Hematopoietic multipotent progenitor cell treated with erythropoietin and hydrocortisone succinate and interleukin-3 and kit ligand, for 15 days (in vitro differentiated cells): ENCODE data around the gene EFCAB13.
"Not testable (repeated sequence)": the region's sequence is repeated elsewhere in the genome, so short reads cannot be mapped to it uniquely, and the experiment has no call there.

ENCODE experiments used
- DNase-seq: peaks from one replicate; pipeline ENCODE4 v3.0.0-alpha.2; 2015; ENCODE audit warnings: low spot score

The EFCAB13 gene

GRCh38 chr17:47330548-47330947 lies 6.8 kb downstream of the EFCAB13 start:
- DNase-seq, result no peak

- no peak for DNase-seq
These were observed 8.5 kb downstream of the EFCAB13 start for GRCh38 chr17:47332287-47332686.

GRCh38 chr17:47335101-47335936 lies 11.6 kb downstream of the EFCAB13 start:
- no peak for DNase-seq

- no peak for DNase-seq
These were observed 14.3 kb downstream of the EFCAB13 start for GRCh38 chr17:47338026-47338425.

- no peak for DNase-seq
These were observed 29.1 kb downstream of the EFCAB13 start for GRCh38 chr17:47352848-47353247.

- no peak for DNase-seq
These were observed 34.9 kb downstream of the EFCAB13 start for GRCh38 chr17:47358652-47359051.

- DNase-seq, result no peak
These were observed 39.4 kb downstream of the EFCAB13 start for GRCh38 chr17:47363171-47363570.

- DNase-seq, result no peak
These were observed 43.5 kb downstream of the EFCAB13 start for GRCh38 chr17:47367257-47367656.

GRCh38 chr17:47368262-47368661 lies 44.5 kb downstream of the EFCAB13 start:
- no peak for DNase-seq

- not testable (repeated sequence) for DNase-seq
These were observed 47.1 kb downstream of the EFCAB13 start for GRCh38 chr17:47370899-47371298.

GRCh38 chr17:47373002-47373401 lies 49.2 kb downstream of the EFCAB13 start:
- DNase-seq, result no peak

GRCh38 chr17:47376247-47376646 lies 52.5 kb downstream of the EFCAB13 start:
- DNase-seq, result no peak

- DNase-seq, result no peak
These were observed 65.1 kb downstream of the EFCAB13 start for GRCh38 chr17:47388825-47389224.

GRCh38 chr17:47397532-47398128 lies 73.9 kb downstream of the EFCAB13 start:
- not testable (repeated sequence) for DNase-seq

- DNase-seq, result no peak
These were observed 76.6 kb downstream of the EFCAB13 start for GRCh38 chr17:47400333-47400732.

- no peak for DNase-seq
These were observed 77.3 kb downstream of the EFCAB13 start for GRCh38 chr17:47401100-47401499.

GRCh38 chr17:47404006-47404405 lies 80.3 kb downstream of the EFCAB13 start:
- DNase-seq, result no peak

GRCh38 chr17:47404875-47405274 lies 81.1 kb downstream of the EFCAB13 start:
- no peak for DNase-seq

GRCh38 chr17:47413872-47414271 lies 90.1 kb downstream of the EFCAB13 start:
- no peak for DNase-seq

GRCh38 chr17:47414612-47415011 lies 90.9 kb downstream of the EFCAB13 start:
- no peak for DNase-seq

GRCh38 chr17:47423406-47424295 lies 99.9 kb downstream of the EFCAB13 start:
- no peak for DNase-seq

GRCh38 chr17:47425233-47425632 lies 101.5 kb downstream of the EFCAB13 start:
- DNase-seq, result not testable (repeated sequence)
